ENCODE measurements around the gene MICOS13.

DNA sequence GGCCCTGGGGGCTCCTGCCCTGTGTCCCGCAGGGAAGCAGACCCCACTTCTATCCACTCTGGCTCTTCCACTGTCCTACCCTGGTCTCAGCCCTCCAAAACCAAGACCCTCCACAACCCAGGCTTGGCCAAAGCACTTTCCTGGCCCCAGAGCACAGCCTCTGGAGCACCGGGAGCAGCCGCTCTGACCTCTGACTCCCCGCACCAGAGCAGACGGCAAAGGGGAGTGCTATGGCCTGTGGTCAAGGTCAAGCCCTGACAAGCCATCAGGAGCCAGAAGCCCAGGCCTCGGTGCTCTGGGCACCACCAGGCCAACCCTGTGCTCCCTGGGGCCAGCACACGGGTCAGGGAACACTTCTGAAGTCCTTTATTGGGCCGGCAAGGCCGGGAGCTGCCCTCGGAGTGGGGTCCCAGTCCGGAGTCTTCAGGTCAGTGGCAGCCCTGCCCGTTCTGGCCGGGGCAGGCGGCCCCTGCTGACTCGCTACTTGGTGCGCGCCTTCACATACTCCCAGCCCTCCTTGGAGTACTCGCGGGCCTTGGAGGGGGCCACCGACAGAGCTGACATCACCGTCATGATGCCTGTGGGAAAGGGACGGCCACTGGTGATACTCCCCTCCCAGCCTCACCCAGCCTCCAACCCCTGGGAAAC is 2.1 kb downstream of the MICOS13 start:
- TF ChIP-seq, protein P1, sequence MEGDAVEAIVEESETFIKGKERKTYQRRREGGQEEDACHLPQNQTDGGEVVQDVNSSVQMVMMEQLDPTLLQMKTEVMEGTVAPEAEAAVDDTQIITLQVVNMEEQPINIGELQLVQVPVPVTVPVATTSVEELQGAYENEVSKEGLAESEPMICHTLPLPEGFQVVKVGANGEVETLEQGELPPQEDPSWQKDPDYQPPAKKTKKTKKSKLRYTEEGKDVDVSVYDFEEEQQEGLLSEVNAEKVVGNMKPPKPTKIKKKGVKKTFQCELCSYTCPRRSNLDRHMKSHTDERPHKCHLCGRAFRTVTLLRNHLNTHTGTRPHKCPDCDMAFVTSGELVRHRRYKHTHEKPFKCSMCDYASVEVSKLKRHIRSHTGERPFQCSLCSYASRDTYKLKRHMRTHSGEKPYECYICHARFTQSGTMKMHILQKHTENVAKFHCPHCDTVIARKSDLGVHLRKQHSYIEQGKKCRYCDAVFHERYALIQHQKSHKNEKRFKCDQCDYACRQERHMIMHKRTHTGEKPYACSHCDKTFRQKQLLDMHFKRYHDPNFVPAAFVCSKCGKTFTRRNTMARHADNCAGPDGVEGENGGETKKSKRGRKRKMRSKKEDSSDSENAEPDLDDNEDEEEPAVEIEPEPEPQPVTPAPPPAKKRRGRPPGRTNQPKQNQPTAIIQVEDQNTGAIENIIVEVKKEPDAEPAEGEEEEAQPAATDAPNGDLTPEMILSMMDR (IDR thresholded peaks at IDR 0.05 in 8 of 11, conservative IDR thresholded peaks at IDR 0.05 in 3 of 11): no peak
- no peak for TF ChIP-seq POLR2A (IDR thresholded peaks at IDR 0.05)
- TF ChIP-seq POLR2AphosphoS5 (IDR thresholded peaks at IDR 0.05): no peak
